Fibroblast of the conjunctiva (primary cell): Measurements from ENCODE around the gene ITPK1.
A peak's percentile ranks its signal among the peaks of the same experiment; 100 is the strongest.
"Not testable (repeated sequence)": the region's sequence is repeated elsewhere in the genome, so short reads cannot be mapped to it uniquely, and the experiment has no call there.

Experiments used
- DNase-seq: peaks from one replicate; pipeline ENCODE4 v3.0.0-alpha.2; 2010; ENCODE audit warnings: low read depth

The ITPK1 gene

GRCh38 chr14:93115821-93116675 lies at the start of gene ITPK1:
ITPK1 (minus strand) TSS chr14:93115925; CDS start chr14:93115163, 762 bp downstream.
- DNase-seq = no peak

DNA sequence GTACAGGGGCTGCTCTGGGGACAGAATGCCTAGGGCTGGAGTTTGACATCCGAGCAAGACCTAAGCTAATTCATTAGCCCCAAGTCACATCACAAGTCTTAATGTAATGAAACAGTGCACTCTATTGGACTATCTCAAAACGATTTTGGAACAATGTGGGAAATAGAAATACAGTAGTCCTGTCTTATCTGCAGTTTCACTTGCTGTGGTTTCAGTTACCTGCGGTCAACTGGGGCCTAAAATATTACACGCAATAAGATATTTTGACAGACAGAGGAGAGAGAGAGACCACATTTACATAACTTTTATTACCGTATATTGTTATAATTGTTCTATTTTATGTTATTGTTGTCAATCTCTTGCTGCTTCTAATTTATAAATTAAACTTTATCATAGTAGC lies 47.8 kb upstream of the ITPK1 start:
- no peak for DNase-seq

GRCh38 chr14:93161411-93161940 lies 45.8 kb upstream of the ITPK1 start:
- no peak for DNase-seq

- no peak for DNase-seq
These were observed 44.7 kb upstream of the ITPK1 start for GRCh38 chr14:93160353-93160801.

DNA sequence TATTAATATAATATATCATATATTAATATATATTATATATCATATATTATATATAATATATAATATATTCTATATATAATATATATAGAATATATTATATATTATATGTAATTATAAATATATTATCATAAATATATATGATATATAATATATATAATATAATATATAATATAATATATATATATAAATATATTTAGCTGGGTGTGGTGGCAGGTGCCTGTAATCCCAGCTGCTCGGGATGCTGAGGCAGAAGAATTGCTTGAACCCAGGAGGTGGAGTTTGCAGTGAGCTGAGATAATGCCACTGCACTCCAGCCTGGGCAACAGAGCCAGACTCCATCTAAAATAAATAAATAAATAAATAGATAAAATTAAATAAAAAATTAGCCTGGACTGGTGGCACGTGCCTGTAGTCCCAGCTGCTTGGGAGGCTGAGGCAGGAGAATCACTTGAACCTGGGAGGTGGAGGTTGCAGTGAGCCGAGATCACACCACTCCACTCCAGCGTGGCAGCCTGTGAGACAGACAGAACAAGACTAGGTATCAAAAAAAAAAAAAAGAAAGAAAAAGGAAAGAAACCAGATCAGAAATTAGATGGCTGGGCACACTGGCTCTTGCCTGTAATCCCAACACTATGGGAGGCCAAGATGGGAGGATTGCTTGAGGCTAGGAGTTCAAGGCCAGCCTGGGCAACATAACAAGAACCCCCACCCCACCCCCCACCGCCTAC lies 44.1 kb upstream of the ITPK1 start:
- DNase-seq = not testable (repeated sequence)

- not testable (repeated sequence) for DNase-seq
These were observed 42.6 kb upstream of the ITPK1 start for GRCh38 chr14:93158349-93158748.

GRCh38 chr14:93156693-93157369 lies 41.1 kb upstream of the ITPK1 start:
- DNase-seq = no peak

- DNase-seq = no peak
These were observed 39.9 kb upstream of the ITPK1 start for GRCh38 chr14:93155667-93156066.

GRCh38 chr14:93153121-93153520 lies 37.4 kb upstream of the ITPK1 start:
- no peak for DNase-seq

DNA sequence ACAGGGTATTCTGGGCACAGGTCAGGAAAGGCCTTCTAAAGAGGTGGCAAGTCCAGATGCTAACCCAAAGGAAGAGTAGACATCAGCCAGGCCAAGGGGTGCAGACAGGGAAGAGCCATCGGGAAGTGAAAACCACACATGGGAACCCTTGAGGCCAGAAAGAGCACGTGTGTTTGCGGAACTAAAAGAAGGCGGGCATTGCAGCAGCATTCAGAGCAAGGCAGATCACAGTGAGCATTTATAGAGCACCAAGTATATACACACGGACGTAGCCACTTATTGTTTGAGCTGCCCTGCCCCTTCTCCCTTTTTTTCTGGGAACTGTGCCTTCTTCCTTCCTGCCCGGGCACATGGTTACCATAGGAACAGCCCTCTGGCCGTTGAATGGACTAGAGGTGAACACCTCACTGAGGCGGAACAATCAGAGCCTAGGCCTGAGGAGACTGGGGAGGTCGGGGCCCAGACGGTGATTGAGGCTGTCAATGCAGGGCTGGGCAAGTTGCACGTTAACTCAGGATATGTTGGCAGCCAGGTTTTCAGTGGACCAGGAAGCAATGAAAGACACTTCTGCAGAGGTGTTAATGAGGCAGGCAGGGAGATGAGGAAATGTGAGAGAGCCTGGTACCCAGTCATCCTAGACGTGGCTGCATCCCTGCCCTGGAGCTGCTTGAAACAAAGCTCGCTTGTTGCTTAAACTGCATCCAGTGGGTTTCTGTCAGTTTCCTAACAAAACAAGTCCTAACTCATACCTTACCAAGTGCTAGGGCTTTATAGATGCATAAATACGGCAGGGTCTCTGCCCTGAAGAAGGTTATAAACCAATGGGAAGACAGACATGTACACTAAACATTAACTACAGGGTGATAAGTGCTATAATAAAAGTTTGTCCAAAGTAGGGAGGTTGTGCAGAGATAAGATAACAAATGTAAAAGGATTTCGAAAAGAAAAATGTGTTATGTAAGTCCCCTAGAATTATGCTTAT lies 34.8 kb upstream of the ITPK1 start:
- DNase-seq = no peak

DNA sequence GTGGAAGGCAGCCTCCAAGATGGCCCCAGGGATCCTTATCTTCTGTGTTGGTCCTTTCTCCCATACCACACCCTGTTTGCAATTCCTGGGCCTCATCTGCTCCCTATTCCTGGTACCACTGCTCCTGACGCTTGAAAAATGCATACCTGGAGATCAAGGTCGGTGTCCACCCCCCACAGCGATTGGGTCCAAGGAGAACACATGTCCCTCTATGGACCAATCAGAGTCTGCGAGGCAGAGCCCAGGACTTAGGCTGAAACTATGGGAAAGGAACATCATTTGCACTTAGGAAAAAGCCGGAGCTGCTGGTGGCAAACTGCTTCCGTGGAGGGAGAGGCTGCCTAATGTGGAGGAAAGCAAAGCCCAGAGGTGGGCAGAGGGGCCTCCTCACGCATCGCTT lies 33.3 kb upstream of the ITPK1 start:
- no peak for DNase-seq

GRCh38 chr14:93146119-93146518 lies 30.4 kb upstream of the ITPK1 start:
- no peak for DNase-seq

DNA sequence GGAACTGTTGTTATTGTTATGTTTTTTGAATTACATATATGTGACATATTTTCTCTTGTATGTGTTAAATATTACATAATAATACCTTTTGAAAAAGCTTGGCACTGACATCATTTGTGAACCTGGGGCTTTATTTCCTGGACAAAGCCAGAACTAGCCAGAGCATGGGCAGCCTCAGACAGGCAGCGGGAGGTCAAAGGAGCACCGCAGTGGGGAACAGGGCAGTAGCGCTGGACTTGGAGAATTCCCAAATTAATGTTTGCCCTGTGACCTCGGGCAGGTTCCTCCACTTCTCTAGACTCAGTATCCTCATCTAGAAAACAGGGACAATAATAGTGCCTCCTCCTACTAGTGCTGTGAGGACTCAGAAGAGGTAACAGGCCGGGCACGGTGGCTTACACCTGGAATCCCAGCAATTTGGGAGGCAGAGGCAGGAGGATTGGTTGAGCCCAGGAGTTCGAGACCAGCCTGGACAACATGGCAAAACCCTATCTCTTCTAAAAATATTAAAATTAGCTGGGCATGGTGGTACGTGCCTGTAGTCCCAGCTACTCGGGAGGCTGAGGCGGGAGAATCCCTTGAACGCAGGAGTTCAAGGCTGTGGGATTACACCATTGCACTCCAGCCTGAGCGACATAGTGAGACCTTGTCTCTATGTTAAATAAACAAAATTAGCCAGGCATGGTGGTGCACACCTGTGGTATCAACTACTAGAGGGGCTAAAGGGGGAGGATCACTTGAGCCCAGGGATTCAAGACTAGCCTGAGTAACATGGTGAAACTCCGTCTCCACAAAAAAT lies 27.3 kb upstream of the ITPK1 start:
- DNase-seq = no peak

GRCh38 chr14:93137864-93138263 lies 22.1 kb upstream of the ITPK1 start:
- no peak for DNase-seq

DNA sequence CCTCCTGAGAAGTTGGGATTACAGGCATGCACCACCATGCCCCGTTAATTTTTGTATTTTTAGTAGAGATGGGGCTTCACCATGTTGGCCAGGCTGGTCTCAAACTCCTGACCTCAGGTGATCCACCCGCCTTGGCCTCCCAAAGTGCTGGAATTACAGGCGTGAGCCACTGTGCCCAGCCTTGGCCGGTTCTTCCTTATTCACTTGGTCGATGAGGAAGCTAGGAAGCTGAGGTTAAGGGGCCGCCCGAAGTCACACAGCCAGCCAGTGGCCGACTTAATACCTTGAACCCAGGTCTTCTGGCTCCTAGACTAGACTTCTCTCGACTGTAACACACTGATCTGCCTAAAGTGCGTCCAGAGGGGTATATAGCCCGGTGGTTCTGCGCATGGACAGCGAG lies 20.8 kb upstream of the ITPK1 start:
- not testable (repeated sequence) for DNase-seq

DNA sequence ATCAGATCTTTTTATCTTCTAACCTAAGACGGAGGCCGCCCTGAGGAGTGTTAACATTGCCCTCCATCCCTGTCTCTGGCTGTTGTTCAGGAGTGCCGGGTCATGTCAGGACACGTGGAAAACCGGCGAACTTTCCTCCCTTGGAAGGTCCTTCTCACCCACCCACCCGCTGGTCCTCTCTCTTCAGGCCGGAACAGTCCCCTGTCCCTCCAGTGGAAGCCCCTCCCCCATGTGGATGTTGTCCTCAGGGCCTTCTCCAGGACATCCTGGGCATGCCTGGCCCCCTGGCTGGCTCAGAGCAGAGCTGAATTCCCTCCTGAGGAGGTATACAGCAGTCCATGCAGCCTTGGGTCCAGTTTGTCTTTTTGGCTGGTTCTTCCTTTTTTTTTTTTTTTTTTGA lies 20.3 kb upstream of the ITPK1 start:
- no peak for DNase-seq

- DNase-seq = no peak
These were observed 19.7 kb upstream of the ITPK1 start for GRCh38 chr14:93135399-93135798.

GRCh38 chr14:93133464-93133863 lies 17.7 kb upstream of the ITPK1 start:
- DNase-seq = peak; percentile 82

DNA sequence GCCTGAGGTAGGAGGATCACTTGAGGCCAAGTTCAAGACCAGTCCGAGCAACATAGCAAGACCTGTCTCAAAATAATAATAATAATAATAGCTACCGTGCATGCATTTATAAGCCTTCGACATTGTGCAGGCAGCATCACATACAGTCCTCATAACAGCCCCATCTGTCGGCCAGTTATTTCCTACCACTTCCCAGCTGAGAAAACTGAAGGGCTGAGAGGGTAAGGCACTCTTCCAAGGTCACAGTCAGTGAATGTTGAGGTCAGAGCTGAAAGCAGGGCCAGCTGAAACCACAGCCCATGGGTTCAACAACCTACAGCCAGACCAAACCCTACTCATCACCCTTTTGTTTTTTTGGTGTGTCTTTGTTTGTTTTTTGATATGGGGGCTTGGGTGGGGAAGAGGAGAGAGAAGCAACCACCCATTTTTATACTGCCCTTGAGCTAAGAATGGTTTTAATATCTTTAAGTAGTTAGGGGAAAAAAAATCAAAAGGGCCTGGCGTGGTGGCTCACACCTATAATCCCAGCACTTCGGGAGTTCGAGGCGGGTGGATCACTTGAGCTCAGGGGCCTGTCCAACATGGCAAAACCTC lies 16.8 kb upstream of the ITPK1 start:
- no peak for DNase-seq

DNA sequence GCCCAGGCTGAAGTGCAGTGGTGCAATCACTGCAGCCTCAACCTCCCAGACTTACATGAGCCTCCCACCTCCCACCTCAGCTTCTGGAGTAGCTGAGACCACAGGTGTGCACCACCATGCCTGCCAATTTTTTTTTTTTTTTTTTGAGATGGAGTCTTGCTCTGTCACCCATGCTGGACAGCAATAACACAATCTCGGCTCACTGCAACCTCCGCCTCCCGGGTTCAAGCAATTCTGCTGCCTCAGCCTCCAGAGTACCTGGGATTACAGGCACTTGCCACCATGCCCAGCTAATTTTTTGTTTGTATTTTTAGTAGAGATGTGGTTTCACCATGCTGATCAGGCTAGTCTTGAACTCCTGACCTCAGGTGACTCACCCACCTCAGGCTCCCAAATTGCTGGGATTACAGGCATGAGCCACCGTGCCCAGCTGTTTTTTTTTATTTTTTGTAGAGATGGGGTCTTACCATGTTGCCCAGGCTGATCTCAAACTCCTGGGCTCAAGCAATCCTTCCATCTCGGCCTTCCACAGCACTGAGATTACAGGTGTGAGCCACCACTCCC lies 15.6 kb upstream of the ITPK1 start:
- not testable (repeated sequence) for DNase-seq
